IMR-90 (cell line): ENCODE data around the gene MAGI3. TPM values are rescaled to one million over a fixed set of nuclear protein-coding genes. Genes with fewer than 3 reads are reported as not detected.

ENCODE experiments used
- ATAC-seq: fragments of 200-7000 bp; cut with Tn5 transposase; 2 replicates; pipeline ENCODE4 v1.9.1; 2020; ENCODE audit warnings: low read depth, mild to moderate bottlenecking, moderate library complexity
- BruUV-seq: library from RNA; stranded (reverse); fragments of 400-500 nt; replicated peaks from 2 replicates; lab custom pipeline; 2021; lab: Mats Ljungman, UMichigan
- CTCF ChIA-PET: fragments of 300-600 bp; formaldehyde crosslinking; extraction: SDS; loops from one replicate; lab custom pipeline; 2021; ENCODE audit warnings: antibody characterized with exemption; lab: Yijun Ruan, JAX
- POLR2A ChIA-PET: fragments of 300-600 bp; sonication (Branson Sonifier 250); formaldehyde crosslinking; loops from one replicate; lab custom pipeline; 2022; ENCODE audit warnings: antibody characterized with exemption; ENCODE audit not compliant: unreplicated experiment; lab: Charles Lee
- DNase-seq: peaks from one replicate; pipeline ENCODE4 v3.0.0; 2013
- H2AFZ ChIP-seq: replicated peaks from 2 replicates; pipeline ENCODE3; 2013; ENCODE audit warnings: low read length, mild to moderate bottlenecking; ENCODE audit not compliant: poor library complexity
- H2AK5ac ChIP-seq: 2 replicates; pipeline ENCODE4 v1.6.1; 2013; ENCODE audit warnings: low read depth, low read length, inconsistent platforms
- H2AK9ac ChIP-seq: replicated peaks from 2 replicates; pipeline ENCODE3; 2013; ENCODE audit warnings: mild to moderate bottlenecking, low read depth, low read length, moderate library complexity; ENCODE audit not compliant: poor library complexity
- H2BK120ac ChIP-seq: 2 replicates; pipeline ENCODE4 v1.6.1; 2013; ENCODE audit warnings: low read depth, low read length, inconsistent platforms
- H2BK15ac ChIP-seq: 3 replicates; pipeline ENCODE4 v1.6.1; 2013; ENCODE audit warnings: low read depth, low read length, inconsistent platforms
- H2BK20ac ChIP-seq: 2 replicates; pipeline ENCODE4 v1.6.1; 2013; ENCODE audit warnings: low read depth, mild to moderate bottlenecking, inconsistent platforms, low read length, moderate library complexity
- H2BK5ac ChIP-seq: 2 replicates; pipeline ENCODE4 v1.6.1; 2013; ENCODE audit warnings: mild to moderate bottlenecking, low read depth, low read length, inconsistent platforms; ENCODE audit not compliant: poor library complexity, severe bottlenecking
- H3K14ac ChIP-seq: replicated peaks from 2 replicates; pipeline ENCODE4 v1.6.1; 2013; ENCODE audit warnings: low read depth, low read length, inconsistent platforms
- H3K18ac ChIP-seq: 2 replicates; pipeline ENCODE4 v1.6.1; 2013; ENCODE audit warnings: low read depth, low read length, control low read depth
- H3K23ac ChIP-seq: 2 replicates; pipeline ENCODE4 v1.6.1; 2013; ENCODE audit warnings: low read depth, low read length, inconsistent platforms
- H3K27ac ChIP-seq: 2 replicates; pipeline ENCODE4 v1.5.1; 2013; ENCODE audit warnings: mild to moderate bottlenecking, control low read depth, low read length; ENCODE audit not compliant: insufficient read depth
- H3K27me3 ChIP-seq: 2 replicates; pipeline ENCODE4 v1.6.1; 2013; ENCODE audit warnings: low read length; ENCODE audit not compliant: control insufficient read depth, insufficient read depth
- H3K36me3 ChIP-seq: 2 replicates; pipeline ENCODE4 v1.6.1; 2013; ENCODE audit warnings: low read length, mixed read lengths; ENCODE audit not compliant: control insufficient read depth, insufficient read depth
- H3K4ac ChIP-seq: 2 replicates; pipeline ENCODE4 v1.6.1; 2013; ENCODE audit warnings: low read depth, low read length, inconsistent platforms
- H3K4me1 ChIP-seq: 2 replicates; pipeline ENCODE4 v1.6.1; 2013; ENCODE audit warnings: low read length, mixed read lengths; ENCODE audit not compliant: control insufficient read depth, insufficient read depth
- H3K4me2 ChIP-seq: 2 replicates; pipeline ENCODE4 v1.6.1; 2013; ENCODE audit warnings: low read depth, mild to moderate bottlenecking, control low read depth, low read length, moderate library complexity
- H3K4me3 ChIP-seq: 2 replicates; pipeline ENCODE4 v1.5.1; 2013; ENCODE audit warnings: low read depth, mild to moderate bottlenecking, control low read depth, low read length, moderate library complexity; ENCODE audit not compliant: insufficient read depth
- H3K56ac ChIP-seq: 2 replicates; pipeline ENCODE4 v1.6.1; 2013; ENCODE audit warnings: low read length, inconsistent platforms; ENCODE audit not compliant: insufficient read depth; ENCODE audit errors: extremely low read depth
- H3K79me1 ChIP-seq, 2 experiments: 2 replicates each; pipeline ENCODE4 v1.6.1; 2013; ENCODE audit warnings: low read length in 2 of 2, inconsistent platforms in 1 of 2, low read depth in 1 of 2
- H3K9ac ChIP-seq: 2 replicates; pipeline ENCODE4 v1.6.1; 2013; ENCODE audit warnings: low read depth, low read length, control low read depth
- H3K9me1 ChIP-seq: 2 replicates; pipeline ENCODE4 v1.6.1; 2013; ENCODE audit warnings: low read length, inconsistent platforms; ENCODE audit not compliant: insufficient read depth
- H3K9me3 ChIP-seq: 2 replicates; pipeline ENCODE4 v1.6.1; 2013; ENCODE audit warnings: low read length; ENCODE audit not compliant: control insufficient read depth, insufficient read depth
- H4K20me1 ChIP-seq: 2 replicates; pipeline ENCODE4 v1.6.1; 2013; ENCODE audit warnings: low read length, inconsistent platforms; ENCODE audit not compliant: insufficient read depth
- H4K5ac ChIP-seq: 2 replicates; pipeline ENCODE4 v1.6.1; 2013; ENCODE audit warnings: mild to moderate bottlenecking, low read depth, low read length, control low read depth
- H4K8ac ChIP-seq, 2 experiments: 2 replicates each; pipeline ENCODE4 v1.6.1; 2013; ENCODE audit warnings: low read depth in 2 of 2, low read length in 2 of 2, control low read depth in 1 of 2, inconsistent platforms in 1 of 2
- H4K91ac ChIP-seq: 2 replicates; pipeline ENCODE4 v1.6.1; 2013; ENCODE audit warnings: low read depth, low read length, inconsistent platforms; ENCODE audit not compliant: insufficient read depth
- FOS ChIP-seq: fragments of 150-350 bp; IDR thresholded peaks from 2 replicates; pipeline ENCODE4 v1.6.1; 2016; ENCODE audit warnings: low read depth, low read length
- RFX5 ChIP-seq: IDR thresholded peaks from 2 replicates; pipeline ENCODE4 v1.8.0; 2012; ENCODE audit warnings: low read depth, mild to moderate bottlenecking, low read length, moderate library complexity
- USF2 ChIP-seq: fragments of 150-350 bp; IDR thresholded peaks from 2 replicates; pipeline ENCODE4 v1.6.1; 2017; ENCODE audit warnings: mild to moderate bottlenecking, antibody characterized with exemption, low read length, low read depth
- WGBS, 2 experiments: methylation state at CpG; one replicate each; pipeline versions ENCODE4 v1.1.5 to v1.1.7; 2013; ENCODE audit warnings: missing lambda C conversion rate in 2 of 2; ENCODE audit not compliant: insufficient read length in 1 of 2; ENCODE audit errors: extremely low coverage in 2 of 2; 5-methylcytosine and 5-hydroxymethylcytosine counted together
- dilution Hi-C: fragments of 300-500 bp; cut with HindIII; formaldehyde crosslinking; loops from one replicate; pipeline ENCODE4 v1.14.3; 2018; ENCODE audit warnings: low sequenced_read_pairs; ENCODE audit not compliant: unreplicated experiment
- in situ Hi-C: fragments of 300-500 bp; cut with MboI; formaldehyde crosslinking; loops from 3 replicates; pipeline ENCODE4 v1.14.3; 2019; ENCODE audit warnings: low sequenced_read_pairs, inconsistent platforms, mixed read lengths
- intact Hi-C: fragments of 100-400 bp; cut with micrococcal nuclease; formaldehyde crosslinking; loops from 2 replicates; pipeline ENCODE4 v1.10.0; 2022
- polyA plus RNA-seq, 3 experiments: library from polyadenylated mRNA; depleted of rRNA; stranded (reverse); fragments of >200 nt; gene quantifications; 2 replicates each; pipeline ENCODE4 v1.2.3, GENCODE V29; 2012; ENCODE audit warnings: low replicate concordance in 1 of 3
- total RNA-seq: library from RNA; depleted of rRNA; stranded (reverse); fragments of >200 nt; gene quantifications from 2 replicates; pipeline ENCODE4 v1.2.3, GENCODE V29; 2012

The MAGI3 gene
- total and polyA plus RNA-seq, 2 of the 4 experiments (the other 2 are of a cell fraction), result 2.5 to 8.8 TPM

- WGBS, 2 experiments, result no CpG with 5 or more reads among the region's 1 CpG
- peak; percentile 64 for DNase-seq
These were observed 146.0 kb downstream of the MAGI3 start for GRCh38 chr1:113536182-113536780.

More at GRCh38 chr1:113536182-113536780, 146.0 kb downstream of the MAGI3 start:
- Histone ChIP-seq H3K4me2 (peak overlapping the region; percentile 24; the same call in 1 of the 2 replicates), H2BK5ac (peak overlapping the region; percentile 72), H4K5ac (no peak overlapping the region), H2BK15ac (no peak overlapping the region), H3K4ac (no peak overlapping the region), H4K91ac (no peak overlapping the region), H2AK5ac (no peak overlapping the region), H3K23ac (no peak overlapping the region), H4K20me1 (no peaks in the 10 kb centered on the region), H3K27ac (no peak overlapping the region), H3K4me1 (peaks cover 6% of the 10 kb centered on the region), H3K9me1 (0 out of 2 replicates have a peak, but pooled peaks cover 3% of the 10 kb centered on the region), H2BK20ac (no peak overlapping the region), H3K18ac (no peak overlapping the region), H3K4me3 (no peak overlapping the region), H3K36me3 (no peaks in the 10 kb centered on the region), H3K9ac (no peak overlapping the region), H2BK120ac (no peak overlapping the region), H4K8ac (no peak overlapping the region), H3K9me3 (no peaks in the 10 kb centered on the region), H3K56ac (no peak overlapping the region), H3K79me1 (peaks cover 18 to 37% of the 10 kb centered on the region in 2 experiments), H3K27me3 (no peaks in the 10 kb centered on the region), H2AFZ (no peak overlapping the region), H2AK9ac (no peak overlapping the region), H3K14ac (no peak overlapping the region)
- peak; percentile 72 for ATAC-seq
- ChIA-PET POLR2A (no interaction called here), CTCF (no interaction called here)
- BruUV-seq, result no TSS peak
- intact Hi-C loops (no loop called here), dilution Hi-C loops (no loop called here), in situ Hi-C loops (no loop called here)
- TF ChIP-seq FOS (peak; percentile 42; the same call in 1 of the 2 replicates), USF2 (no peak), RFX5 (no peak)
